T47D (cell line): ENCODE data around the gene NADK.
"Not testable (repeated sequence)": the region's sequence is repeated elsewhere in the genome, so short reads cannot be mapped to it uniquely, and the experiment has no call there.

Source experiments
- DNase-seq, 2 experiments: peaks; one replicate each; pipeline versions ENCODE4 v3.0.0 to v3.0.0-alpha.2; 2011 to 2012; ENCODE audit warnings: low read depth in 1 of 2, low spot score in 1 of 2
- JUND ChIP-seq: IDR thresholded peaks from 2 replicates; pipeline ENCODE4 v1.6.1; 2012; ENCODE audit warnings: low read depth
- in situ Hi-C: cut with HindIII; loops from 2 replicates; pipeline ENCODE4 v1.10.0; 2016; ENCODE audit warnings: low sequenced_read_pairs, low pct_unique_long_range_greater_than_20kb

The NADK gene

DNA sequence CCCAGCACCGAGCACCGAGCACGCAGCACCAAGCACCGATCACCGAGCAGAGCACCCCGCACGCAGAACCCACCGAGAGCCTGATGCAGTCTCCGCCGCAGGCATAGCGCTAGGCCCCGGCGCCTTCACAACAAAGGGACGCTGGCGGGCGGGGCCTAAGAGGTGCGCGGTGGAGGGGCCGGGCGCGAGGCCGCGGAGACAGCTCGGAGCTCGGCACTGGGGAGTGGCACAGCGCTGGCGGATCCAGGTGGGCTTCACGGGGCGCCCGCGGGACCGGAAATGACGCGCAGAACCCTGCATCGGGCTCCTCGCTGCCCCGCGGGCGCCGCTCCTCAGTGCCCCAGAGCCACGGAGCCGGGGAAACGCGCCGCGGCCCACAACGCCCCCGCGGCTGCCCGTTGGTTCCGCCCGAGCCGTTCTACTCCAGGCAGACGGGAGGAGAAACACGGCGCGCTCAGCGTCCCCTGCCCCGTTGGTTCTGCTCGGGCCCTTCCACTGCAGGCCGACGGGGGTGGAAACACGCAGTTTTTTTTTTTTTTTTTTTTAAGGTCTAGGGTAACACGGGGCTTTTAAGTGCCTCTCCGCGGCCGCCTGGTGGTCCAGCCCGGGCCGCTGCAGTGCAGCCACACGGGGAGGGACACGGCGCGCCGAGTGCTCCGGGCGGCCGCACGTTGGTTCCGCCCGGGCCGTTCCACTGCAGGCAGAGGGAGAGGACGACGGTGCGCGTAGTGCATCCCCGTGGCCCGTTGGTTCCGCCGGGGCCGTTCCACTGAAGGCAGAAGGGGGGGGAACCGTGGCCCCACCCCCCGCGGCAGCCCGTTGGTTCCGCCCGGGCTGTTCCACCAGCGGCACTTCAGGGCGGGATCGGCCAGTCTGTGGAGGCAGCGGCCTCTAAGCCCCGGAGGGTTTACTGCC, 32.4 kb downstream of the NADK start:
- peak in 1 of 2 experiments; percentile 83 for DNase-seq
- in situ Hi-C loops, result not testable (repeated sequence)

DNA sequence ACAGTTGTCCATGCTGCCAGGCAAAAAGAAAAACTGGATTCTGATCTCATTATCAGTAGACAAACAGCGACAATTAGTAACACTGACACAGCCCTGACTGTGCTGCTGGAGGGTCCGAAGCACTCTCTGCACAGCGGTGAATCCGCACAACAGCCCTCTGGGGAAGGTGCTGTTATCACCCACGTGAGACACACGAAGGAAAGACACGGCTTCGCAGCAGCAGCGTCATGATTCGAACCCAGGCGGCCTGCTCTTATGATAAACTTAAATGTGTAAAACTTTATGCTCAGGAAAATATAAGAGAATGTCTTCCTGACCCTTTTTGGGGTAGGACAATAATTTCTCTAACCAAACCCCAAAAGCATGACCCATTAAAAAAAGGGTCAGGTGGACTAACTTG, 35.7 kb downstream of the NADK start:
- in situ Hi-C loops, result not testable (repeated sequence)

More for the DNA sequence above, 32.4 kb downstream of the NADK start:
- TF ChIP-seq JUND, result peak; percentile 37; the same call in 1 of the 2 replicates

DNA sequence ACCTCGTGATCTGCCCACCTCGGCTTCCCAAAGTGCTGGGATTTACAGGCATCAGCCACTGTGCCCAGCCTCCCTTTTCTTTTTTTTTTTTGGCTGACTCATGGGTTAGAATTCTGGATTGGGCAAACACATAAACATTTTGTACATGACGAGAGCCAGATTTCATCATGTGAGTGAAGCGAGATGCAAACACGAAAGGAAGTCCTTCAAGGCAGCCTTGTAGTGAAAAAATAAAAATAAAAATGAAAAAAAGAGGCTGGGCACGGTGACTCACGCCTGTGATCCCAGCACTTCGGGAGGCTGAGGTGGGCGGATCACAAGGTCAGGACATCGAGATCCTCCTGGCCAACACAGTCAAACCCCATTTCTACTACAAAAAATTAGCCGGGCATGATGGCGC, 37.3 kb downstream of the NADK start:
- DNase-seq, in situ Hi-C loops: not testable (repeated sequence)

More for the DNA sequence above, 35.7 kb downstream of the NADK start:
- not testable (repeated sequence) for DNase-seq

DNA sequence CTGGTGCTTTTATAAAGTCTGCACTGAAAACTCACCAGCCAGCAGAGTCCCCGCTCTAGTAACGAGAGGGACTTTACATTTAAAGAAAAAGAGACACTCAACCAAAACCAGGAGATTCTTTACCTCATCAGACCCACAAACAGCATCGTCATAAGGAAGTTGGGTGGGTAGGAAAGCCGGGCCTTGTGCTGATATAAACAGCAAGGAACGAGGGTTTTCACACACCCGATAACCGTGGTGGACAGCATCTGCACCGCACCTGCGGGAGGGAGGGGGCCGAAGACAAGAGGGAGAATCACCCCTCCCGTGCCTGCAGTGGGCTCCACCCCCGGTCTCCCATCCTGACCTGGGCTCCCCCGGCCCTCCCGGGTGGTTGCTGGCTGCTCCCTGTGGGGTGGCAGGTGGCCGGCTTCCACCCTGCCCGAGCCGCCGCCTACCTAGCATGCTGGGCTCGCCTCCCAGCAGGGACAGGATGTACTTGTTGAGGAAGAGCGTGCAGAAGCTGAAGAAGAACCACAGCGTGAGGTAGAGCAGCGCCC, 39.4 kb downstream of the NADK start:
- DNase-seq, in situ Hi-C loops: not testable (repeated sequence)

DNA sequence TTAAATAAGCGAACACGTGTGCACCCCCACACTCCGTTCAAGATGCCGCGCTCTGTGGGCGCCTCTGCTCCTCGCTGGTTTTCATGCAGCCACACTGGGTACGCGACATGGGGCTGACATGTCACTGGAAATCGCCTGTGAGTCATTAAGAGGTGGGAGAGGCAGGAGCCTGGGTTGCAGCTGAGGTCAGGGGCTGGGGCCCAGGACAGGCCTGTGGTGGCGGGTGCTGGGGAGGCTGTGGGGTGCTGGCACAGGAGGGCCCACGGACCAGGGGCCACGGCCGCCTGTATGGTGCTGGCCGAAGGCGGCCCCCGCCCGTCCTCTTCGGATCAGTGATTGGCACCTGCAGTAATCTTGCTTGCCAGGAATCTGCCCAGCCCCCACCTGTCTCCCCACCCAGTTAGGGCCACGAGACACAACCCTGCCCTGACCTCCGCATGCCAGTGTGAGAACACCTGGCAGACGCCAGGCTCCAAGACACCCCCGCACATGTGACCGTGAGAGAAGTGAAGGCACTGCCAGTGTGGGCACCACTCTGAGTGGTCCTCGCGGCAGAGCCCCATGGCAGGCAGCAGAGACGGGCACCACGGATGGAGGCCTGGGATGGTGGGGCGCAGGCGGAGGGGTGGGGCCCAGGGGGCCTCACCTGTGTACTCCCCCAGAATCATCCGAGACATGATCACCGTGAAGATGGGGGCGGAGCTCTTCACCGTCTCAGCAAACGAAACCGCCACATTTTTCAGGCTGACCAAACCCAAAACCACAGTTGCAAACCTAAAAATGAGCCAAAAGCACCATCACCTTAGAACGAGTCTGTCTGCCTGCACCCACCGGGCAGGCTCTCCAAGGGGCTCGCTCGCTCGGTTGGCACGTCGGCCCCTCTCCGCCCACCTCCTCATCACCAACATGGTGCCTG, 40.3 kb downstream of the NADK start:
- not testable (repeated sequence) for DNase-seq

DNA sequence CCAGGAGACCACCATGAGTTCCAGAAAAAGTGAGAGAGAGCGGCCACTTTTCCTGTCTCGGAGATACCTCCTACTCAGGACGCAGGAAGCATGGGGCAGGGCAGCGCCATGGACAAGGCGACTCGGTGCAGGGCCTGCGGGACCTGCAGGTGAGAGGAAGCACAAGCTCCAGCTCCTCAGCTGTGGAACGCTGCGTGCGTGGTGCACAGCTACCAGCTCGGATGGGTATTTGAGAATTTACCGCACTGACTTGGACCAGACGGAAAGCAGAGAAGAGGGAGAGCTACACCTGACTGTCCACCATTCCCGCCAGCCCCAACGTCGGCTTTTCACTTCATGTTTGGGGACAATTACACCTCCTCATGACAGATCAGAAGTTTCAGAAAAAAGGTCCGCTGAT, 45.9 kb downstream of the NADK start:
- no peak for DNase-seq
- no peak for TF ChIP-seq JUND
- in situ Hi-C loops, result no loop called here

More for the DNA sequence above, 40.3 kb downstream of the NADK start:
- in situ Hi-C loops, result not testable (repeated sequence)

DNA sequence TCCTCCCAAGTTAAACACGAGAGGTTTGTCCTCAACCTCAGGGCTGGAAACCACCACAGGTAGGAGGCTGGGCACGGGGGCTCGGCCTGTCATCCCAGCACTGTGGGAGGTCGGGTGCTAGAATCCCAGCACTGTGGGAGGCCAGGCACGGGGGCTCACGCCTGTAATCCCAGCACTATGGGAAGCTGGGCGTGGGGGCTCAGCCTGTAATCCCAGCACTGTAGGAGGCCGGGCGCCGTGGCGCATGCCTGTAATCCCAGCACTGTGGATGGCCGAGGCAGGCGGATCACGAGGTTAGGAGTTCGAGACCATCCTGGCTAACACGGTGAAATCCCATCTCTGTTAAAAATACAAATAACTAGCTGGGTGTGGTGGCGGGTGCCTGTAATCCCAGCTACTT, 47.4 kb downstream of the NADK start:
- no peak for TF ChIP-seq JUND
- in situ Hi-C loops, result no loop called here
- no peak for DNase-seq

DNA sequence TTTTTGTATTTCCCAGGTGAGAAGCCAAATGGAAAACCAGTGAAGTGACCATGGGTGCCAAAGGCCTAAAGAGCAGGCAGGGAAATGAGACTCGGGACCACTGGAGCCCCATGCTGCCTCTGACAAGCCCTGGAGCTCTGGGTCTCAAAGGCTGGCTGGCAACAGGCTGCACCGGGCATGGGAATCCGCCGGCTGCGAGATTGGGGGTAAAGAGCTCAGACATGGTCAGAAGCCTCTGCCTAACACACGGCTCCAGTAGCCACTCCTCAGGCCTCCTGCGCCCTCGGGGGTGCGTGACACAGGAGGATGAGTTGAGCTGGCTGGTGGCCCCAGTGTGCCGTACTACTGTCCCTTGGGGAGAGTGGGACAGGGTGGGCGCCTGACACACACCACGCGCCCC, 48.0 kb downstream of the NADK start:
- DNase-seq, in situ Hi-C loops: not testable (repeated sequence)

DNA sequence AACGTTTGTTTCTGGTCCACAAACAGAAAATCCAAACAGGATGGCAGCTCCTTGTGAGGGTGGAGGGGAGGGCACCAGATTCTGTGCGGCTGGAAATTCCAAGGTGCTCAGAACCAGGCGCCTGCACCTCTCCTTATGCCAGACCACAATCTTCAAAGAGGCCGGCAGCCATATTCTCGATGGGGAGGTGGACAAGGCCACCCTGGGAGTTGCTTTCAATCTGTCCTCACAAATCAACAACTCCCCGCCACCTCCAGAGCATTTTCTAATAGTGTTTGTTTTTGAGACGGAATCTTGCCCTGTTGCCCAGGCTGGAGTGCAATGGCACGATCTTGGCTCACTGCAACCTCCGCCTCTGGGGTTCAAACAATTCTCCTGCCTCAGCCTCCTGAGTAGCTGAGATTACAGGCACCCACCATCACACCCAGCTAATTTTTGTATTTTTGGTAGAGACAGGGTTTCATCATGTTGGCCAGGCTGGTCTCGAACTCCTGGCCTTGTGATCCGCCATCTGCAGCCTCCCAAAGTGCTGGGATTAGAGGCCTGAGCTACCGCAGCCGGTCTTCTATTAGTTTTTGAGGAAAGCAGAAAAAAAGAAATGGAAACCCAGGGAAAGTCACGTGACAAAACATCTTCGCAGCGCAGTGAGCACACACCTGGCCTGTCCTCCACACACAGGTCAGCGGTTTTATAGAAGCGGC, 49.0 kb downstream of the NADK start:
- in situ Hi-C loops, DNase-seq: not testable (repeated sequence)

DNA sequence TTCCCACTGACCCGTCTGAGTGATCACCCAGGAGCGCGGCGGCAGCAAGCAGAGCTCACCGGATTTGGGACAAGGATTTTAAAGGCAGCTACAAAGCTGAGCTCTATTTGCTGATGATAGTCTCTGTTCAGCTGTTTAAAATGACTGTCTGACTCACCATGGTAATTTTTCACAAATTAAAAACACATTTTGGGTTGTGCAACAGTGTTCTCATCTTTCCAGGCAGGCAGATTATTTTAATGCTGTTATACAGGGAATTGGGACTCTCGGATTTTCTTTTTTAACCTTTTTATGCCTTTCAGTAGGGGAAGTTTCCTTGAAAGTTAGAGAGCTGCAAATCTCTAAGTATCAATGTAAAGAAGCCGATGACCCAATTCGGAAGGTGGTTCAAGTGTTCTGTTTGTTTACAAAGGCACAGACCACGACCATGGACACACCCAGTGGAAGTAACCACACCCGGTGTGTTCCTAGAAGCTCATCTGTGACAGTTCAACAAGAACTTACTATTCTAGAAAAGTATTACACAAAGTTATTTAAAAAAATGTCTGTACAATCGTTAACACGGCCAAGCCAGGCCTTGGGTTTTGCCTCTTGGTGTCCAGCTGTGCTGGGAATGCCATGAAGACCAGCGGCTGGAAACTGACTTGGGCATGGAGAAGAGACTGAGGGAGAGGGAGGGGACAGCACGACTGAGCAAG, 49.8 kb downstream of the NADK start:
- in situ Hi-C loops, DNase-seq: not testable (repeated sequence)

DNA sequence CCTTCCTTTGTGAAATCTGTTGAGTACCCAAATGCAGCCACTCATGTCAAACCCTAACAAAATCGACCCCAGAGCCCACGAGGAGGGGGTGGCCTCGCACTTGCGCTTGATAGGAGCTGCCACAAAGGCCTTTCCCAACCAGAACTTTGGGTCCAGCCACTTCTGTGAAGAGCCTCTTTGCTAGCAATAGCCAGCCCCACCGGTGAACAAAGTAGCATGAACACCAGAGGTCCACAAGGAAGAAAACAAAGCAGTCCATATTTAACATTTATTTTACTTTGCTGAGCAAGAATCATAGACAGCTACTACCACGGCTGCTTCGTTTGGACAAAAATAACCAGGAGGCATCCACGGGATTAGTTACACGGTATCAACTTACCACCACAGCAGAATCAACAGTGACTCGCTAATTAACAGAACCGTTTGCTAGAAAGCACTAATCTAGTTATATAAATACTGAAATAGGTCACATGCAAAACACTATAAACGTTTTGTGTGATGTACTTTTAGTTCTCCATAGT, 51.1 kb downstream of the NADK start:
- in situ Hi-C loops, DNase-seq: not testable (repeated sequence)

DNA sequence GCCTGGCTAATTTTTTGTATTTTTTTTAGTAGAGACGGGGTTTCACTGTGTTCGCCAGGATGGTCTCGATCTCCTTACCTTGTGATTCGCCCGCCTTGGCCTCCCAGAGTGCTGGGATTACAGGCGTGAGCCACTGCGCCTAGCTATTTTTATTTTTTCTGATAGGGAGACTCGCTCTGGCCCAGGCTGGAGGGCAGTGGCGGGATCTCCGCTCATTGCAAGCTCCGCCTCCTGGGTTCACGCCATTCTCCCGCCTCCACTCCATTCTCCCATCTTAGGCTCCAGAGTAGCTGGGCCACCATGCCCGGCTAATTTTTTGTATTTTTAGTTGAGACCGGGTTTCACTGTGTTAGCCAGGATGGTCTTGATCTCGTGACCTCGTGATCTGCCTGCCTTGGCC, 52.2 kb downstream of the NADK start:
- DNase-seq, in situ Hi-C loops: not testable (repeated sequence)

DNA sequence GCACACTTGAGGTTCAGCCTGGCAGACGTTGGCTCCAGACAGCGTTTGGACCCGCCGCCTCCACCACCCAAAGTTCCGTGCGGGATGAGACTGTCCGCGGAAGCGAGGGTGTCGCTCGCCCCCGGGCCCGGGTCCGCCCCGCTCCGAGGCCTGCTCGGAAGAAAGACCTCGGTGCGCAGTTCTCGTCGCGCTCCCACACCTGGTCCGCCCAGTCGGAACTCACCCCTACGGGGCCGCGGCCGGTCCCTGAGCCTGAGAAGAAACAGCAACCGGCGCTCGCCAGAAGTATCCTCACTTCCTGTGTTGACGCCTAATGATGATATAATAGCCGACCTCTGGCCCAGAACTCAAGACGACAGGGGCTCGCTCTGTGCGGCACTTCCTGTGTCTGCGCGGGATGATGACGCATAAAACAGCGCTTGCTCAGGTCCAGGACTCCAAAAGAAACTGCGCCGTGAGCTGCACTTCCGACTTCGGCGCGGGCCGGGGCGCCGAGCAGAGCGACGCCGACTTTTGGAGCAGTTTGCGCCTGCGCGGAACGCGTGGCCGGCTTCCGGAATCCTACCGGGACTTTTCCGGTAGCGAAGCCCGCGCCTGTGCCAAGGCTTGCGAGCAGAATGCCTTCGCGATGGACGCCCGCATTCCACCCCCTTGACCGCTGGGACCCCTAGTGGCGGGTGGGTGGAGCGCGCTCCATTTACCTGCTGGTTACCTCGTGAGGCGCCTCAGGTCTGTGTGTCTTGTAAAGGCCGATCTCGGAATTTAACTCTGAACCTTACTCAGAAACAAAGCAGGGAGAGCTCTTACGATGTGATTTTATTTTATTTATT, 54.0 kb downstream of the NADK start, which contains the start of gene CDK11A:
Gene CDK11A, minus strand, starts transcription at position 323 of the 830 bp plus-strand sequence. CDS start 1,539 bp downstream, outside the sequence.
- peak; percentile 77 to 99 for DNase-seq
- in situ Hi-C loops, result not testable (repeated sequence)
